Left forelimb (tissue), 1 donor: Measurements from ENCODE around the gene TUG1.

ENCODE experiments used
- DNase-seq: peaks from one replicate; pipeline ENCODE4 v3.0.0-alpha.2; 2018; ENCODE audit warnings: low spot score

Gene TUG1

GRCh38 chr22:30947816-30948454 lies 21.1 kb upstream of the TUG1 start:
- no peak for DNase-seq

DNA sequence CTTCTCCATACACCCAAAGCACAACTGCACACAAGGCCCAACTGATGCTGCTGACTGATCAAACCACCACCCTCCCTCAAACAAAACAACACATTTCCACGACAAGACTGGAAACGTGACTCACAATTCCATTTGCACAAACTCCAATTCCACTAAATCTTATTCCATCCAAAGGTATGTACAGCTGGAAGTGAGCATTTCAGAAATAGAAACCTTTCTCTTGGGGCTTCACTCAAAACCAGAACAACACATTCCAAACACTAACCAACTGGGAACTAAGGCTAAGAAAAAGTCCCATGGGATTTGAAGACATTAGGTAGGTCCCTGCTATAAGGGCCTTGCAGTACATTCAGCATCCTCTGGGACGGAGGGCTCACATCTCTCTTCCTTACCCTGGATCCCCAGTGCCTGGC lies 20.1 kb upstream of the TUG1 start:
- DNase-seq = no peak

- no peak for DNase-seq
Measured at GRCh38 chr22:30949934-30950660, 19.0 kb upstream of the TUG1 start.

DNA sequence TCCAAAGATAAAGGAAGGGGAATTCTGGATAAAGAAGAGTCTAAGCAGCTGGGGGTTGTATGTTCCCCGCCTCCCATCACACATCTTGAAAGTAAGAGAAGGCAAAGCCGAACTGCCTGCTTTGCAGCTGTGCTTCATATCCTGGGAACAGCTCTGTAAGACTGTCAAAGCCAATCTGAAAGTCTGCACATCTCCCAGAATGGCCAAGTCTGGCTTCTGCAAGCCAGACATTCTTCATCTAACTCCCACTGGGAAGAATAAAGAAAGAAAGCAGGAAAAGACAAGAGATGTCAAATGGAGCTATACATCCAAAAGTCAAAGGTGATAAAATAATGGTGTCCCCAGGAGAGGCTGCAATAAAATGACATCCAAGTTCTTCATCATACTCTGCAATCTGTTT lies 15.9 kb upstream of the TUG1 start:
- DNase-seq = no peak

DNA sequence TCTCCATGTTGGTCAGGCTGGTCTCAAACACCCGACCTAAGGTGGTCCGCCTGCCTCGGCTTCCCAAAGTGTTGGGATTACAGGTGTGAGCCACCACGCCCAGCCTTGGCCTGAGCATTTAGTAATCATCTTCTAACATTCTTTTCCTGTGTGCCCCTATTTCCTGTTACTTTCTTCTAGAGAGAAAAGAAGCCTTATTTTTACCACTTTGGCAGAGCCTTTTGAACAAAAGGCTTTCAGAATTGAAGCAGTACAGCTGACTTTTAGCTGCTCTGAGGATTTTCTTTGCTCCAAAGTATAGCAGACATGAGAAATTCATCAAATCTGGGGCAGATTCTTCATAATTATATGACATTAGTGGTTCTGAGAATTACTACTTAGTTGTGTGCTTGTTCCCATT lies 13.9 kb upstream of the TUG1 start:
- no peak for DNase-seq

GRCh38 chr22:30964858-30965257 lies 4.2 kb upstream of the TUG1 start:
- no peak for DNase-seq

GRCh38 chr22:30968015-30968923 lies 796 bp upstream of the TUG1 start, which contains the start of gene MORC2:
MORC2 (minus strand) TSS chr22:30968774; CDS start chr22:30967889, 885 bp downstream.
- DNase-seq = no peak

- DNase-seq = peak; percentile 74
Measured at GRCh38 chr22:30969532-30970355, 679 bp downstream of the TUG1 start.

GRCh38 chr22:30970356-30970746 lies 1.3 kb downstream of the TUG1 start:
- no peak for DNase-seq

DNA sequence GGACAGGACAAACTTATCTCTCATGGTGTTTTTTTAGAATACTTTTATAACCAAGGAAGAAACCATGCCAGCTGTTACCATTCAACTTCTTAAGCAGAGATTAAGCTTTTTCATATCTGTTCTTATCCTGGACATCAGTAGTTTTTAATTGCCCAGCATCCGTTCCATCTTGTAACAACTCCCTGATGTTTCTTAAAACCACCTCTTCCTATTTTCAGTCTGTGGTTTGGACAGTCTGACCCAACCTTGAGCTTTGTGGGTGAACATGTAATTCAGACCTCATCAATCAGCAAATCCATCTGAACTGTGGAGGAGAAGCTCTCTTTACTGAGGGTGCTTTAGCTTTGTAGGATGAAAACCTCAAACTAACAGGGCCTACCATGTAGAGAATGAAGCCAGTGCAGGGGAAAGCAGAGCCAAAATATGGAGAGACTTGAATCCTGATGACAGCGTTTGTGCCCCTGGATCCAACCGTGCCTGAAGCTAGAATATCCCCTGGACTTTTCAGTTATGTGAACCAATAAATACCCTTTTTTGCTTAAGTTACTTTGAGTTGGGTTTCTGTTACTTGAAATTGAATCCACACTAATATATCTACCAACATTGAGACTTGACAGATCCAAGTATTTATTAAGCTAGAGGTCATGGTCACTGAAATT lies 9.4 kb downstream of the TUG1 start:
- no peak for DNase-seq

GRCh38 chr22:30979932-30980331 lies 10.9 kb downstream of the TUG1 start:
- DNase-seq = no peak

DNA sequence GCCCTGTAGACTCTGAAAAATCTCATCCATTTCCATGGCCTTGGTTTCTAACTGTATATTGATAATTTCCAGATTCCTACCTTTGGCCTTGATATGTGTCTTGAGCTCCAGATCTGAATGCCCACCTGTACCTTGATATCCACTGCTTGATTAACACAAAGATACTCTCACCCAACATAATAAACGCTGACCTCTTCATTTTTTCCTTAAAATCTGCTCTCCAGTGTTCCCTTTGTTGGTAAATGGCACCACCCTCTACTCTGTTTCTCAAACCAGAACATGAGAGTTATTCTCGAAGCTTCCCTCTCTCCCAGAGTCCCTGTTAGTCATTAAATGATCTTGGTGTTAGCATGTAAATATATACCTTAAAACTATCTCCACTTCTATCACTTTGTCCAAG lies 13.4 kb downstream of the TUG1 start:
- DNase-seq = no peak

DNA sequence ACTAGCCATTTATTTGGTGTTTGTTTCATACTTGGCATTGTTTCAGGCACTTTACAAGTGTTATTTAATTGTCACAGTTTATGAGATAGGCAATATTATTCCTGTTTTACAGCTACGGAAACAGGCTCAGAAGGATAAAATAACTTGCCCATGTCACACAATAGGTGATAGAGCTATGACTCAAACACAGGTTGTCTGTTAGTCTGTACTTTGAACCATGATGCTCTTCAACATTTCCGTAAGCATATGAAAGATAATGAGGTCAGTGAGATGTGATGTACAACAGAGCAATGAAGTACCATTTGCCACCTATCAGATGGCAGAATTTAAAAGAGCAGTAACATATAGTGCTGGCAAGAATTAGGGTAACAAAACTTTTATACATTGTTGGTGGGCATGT lies 15.3 kb downstream of the TUG1 start:
- DNase-seq = no peak

DNA sequence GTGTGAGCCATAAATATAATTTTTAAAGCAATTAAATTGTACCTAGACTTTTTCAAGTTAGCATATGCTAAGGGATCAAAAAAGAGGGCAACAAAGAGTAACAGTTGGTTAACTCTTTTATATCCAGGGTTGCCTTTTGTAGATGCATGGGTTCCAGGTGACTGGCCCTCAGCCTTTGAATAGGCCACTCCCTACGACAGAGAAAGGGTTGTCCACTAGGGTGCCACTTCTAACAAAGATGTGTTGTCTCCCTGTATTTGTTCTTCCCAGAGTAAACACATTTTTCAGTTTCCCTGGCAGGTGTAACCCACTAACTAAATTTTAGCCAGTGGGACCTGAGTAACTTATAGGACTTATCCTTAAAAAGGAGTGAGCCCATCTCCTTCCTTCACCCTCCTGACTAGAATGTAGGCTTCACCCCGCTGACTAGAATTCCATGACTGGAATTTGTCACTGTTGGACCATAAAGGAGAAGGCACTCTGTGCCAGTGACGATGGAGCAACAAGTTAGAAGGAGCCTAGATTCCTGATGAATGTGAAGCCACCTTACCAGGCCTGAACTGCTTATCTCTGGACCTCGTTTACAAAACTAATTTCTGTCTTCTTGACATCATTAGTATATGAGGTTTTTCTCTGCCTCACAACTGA lies 16.6 kb downstream of the TUG1 start:
- no peak for DNase-seq

- DNase-seq = no peak
Measured at GRCh38 chr22:30989474-30989873, 20.4 kb downstream of the TUG1 start.

DNA sequence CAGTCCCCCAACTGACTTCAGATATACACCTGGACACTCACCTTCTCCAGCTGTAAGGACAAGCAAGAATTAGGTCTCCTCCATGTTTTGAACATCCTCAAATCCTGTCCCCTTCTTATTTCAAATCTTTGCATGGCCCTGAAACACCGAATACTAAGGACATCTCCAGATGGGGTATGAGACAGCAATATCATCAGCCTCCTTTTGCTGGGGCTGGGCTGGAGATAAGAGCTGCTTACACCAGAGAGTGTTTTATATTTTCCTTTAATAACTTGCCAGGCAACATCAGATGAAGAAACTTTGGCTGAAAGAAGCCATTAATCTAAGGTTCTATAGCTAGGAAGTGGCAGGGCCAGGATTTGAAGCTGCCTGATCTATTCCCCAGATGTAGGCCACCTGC lies 21.6 kb downstream of the TUG1 start:
- DNase-seq = no peak

- no peak for DNase-seq
Measured at GRCh38 chr22:30992565-30992964, 23.5 kb downstream of the TUG1 start.

- DNase-seq = no peak
Measured at GRCh38 chr22:30994960-30995359, 25.9 kb downstream of the TUG1 start.

- DNase-seq = no peak
Measured at GRCh38 chr22:30996462-30996861, 27.4 kb downstream of the TUG1 start.

DNA sequence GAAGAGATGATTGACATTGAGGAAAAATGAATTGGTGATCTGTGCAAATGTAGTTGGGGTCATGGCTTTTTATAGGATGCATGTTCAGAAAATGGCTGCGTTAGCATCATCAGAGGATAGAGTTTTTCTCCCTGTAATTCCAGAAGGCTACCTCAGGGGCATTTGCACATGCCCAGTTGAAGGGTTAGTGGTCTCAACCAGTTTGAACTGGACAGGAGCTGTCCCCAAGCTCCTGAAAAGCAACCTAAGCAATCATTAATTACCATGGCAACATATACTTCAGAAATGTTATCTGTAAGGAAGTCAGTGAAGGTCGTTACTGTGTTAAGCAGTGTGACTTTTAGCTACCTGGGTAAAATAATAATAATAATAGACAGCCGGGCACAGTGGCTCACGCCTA lies 29.3 kb downstream of the TUG1 start:
- no peak for DNase-seq
